NCI-H2196 (cell line): ENCODE measurements around the gene MTFMT.
"Not testable (repeated sequence)": the region's sequence is repeated elsewhere in the genome, so short reads cannot be mapped to it uniquely, and the experiment has no call there.

ENCODE experiments used
- DNase-seq: peaks from one replicate; lab custom pipeline; 2025; ENCODE audit not compliant: unreplicated experiment; lab: John Stamatoyannopoulos, UW

MTFMT gene

DNA sequence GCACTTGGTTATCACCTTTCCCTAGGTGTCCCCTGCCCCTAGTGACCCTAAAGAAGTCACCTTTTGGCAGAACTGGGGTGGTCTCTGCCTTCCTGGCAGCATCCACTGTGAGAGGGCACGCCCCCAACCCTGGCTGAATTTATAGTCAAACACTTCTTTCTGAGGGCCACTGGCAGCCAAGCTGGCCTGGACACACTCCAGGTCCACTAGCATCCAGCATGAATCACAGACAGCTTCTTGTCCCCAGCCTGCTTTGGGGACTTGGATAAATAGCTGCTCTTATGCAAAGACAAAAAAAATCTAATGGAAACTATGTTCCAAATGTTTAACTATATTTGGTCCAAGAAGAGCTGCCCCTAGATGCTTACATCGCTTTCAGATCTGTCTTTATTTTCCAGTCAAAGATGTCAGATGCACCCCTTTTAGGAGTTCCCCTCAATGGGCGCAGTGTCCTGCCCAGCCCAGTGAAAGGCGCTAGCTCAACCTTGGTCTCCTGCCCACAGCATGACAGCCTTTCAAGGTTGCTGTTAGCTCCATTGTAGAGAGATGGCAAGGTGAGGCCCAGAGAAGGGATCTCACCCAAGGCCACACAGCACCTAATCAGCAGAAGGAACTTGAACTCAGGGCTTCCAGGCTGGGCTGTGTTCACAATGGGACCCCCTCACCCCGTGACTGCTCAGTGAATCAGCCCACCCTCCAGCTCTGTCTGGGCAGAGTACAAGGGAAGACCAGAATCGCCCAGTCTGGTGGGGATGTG is 31.4 kb upstream of the MTFMT start:
- no peak for DNase-seq

DNA sequence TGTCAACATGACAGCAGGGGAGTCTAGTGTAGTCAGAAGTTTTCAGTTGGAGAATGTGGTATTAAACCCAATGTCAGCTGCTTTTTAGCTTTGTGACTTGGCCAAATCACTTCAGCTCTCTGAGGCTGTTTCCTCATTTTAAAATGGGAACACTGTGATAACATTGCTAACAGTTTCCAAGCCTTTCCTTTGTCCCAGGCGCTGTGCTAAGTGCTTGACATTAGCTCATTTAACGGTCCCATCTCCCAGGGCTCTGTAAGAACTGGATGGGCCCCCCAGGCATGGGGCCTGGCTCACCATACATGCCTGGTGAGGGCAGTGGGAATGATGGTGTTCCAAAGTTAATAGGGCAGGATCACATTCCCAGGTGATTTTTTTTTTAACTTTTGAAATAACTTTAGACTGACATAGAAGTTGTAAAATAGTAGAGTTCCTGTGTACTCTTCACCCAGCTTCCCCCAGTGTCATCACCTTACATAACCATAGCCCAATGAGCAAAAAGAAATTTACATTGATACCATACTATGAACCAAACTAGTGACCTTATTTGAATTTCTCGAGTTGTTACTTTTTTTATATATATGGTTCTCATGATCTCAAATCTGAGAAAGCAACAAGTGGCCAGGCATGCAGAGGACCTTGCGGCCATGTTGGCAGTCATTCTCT is 30.6 kb upstream of the MTFMT start:
- DNase-seq: no peak

DNA sequence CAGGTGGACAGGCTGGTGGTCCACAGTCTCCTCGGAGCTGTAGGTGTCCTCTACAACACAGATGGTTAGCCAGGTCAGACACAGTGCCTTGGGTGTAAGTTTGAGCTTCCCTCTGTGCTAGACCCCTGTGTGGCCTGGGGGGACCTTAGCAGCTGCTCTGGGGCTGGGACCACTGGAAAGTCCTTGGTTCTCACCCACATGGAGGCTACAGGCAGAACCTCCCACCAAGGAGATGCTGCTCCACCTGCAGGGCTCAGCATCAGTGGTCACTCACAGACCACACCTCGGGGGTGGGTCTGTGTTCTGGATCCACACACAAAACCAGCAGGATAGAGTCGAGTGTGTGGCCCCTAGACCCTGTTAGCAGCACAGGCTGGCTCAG is 29.9 kb upstream of the MTFMT start:
- DNase-seq: no peak

- DNase-seq: no peak
Observed at GRCh38 chr15:65058394-65059368, 29.2 kb upstream of the MTFMT start.

DNA sequence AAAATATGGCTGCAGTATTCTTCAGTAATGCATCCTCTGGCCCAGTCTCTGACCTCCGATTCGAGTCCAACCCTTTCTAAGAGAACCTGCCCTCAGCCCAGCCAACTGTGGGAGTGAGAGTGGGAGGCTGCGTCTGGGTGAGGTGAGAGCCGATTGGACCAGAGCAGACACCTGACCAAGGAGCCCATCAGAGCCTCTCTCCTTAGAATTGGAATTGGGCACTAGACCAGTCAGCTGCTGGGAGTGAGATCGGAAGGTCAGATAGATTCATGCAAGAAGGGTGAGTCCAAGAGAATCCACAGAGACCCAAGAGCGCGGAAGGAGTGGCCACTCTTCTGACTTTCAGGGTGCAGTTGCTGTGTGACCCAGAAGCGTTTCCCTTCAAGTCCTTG is 28.1 kb upstream of the MTFMT start:
- no peak for DNase-seq

- no peak for DNase-seq
Observed at GRCh38 chr15:65056868-65057548, 27.6 kb upstream of the MTFMT start.

GRCh38 chr15:65056106-65056505 is 26.7 kb upstream of the MTFMT start:
- no peak for DNase-seq

DNA sequence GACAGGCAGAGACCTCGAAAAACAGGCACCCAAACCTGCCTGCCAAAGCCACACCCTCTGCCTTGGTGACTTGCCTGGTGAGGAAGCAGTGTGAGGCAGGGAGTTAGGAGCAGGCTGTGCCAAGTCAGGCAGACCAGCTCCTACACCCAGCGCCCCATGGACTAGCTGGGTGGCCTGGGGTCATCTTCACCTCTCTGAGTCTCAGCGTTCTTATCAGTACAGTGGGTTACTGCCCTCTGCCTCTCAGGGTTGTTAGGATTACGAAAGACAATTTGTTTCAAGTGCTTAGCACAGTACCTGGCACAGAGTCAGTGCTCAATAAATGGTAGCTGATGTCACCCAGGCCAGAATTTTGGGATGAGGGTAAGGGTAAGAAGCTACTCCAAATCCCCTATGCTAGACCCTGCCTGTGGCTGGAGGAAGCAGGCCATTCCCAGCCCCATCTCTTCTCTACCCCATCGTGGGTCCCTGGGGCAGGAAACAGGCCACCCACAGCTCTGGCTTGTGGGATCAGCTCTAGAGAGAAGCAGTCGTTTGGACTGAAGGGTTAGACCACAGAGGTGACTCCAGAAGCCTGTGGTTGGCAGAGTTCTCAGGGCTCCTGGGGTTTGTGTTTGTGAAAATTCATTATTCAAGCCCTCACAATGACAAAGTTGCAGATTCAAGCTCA is 25.9 kb upstream of the MTFMT start:
- DNase-seq: no peak

DNA sequence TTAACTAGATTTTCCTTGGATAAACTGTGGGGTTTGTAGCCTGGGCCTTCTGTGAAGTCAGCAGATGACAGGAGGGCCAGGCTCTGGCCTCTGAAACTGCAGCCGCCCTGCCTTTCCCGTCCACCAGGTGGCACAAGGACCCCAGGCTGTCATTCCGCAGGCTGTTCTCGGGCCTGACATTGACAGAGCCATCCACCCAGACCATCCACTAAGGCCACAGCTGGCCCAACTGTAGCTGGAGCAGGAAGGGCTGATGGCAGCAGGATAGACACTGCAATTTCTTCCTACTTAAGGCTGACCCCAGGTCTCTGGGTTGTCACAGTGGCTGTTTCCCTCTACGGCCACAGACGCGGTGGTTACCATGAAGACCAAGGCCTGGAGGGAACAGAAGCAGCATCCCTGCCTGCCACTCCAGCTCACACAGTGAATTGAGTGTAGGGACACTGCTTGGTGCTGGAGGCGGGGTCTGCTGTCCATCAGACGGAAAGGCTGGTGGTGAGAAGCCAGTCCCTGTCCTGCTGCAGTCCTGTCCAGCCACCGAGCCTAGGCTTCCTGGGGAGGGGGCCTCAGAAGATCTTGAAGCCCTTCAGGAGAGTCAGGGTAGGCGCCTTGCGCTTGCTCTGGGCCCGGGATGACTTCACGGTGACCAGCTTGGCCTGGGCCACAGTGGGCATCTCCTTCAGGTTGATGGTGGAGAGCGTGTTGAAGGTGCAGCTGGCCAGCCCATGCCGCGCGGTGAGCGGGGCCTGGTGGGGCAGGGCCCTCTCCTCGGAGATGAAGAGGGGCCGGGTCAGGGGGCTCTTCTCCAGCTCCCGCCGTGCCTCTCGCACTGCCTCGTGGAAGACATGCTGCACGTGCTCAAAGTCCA is 25.1 kb upstream of the MTFMT start:
- peak; percentile 48 for DNase-seq

DNA sequence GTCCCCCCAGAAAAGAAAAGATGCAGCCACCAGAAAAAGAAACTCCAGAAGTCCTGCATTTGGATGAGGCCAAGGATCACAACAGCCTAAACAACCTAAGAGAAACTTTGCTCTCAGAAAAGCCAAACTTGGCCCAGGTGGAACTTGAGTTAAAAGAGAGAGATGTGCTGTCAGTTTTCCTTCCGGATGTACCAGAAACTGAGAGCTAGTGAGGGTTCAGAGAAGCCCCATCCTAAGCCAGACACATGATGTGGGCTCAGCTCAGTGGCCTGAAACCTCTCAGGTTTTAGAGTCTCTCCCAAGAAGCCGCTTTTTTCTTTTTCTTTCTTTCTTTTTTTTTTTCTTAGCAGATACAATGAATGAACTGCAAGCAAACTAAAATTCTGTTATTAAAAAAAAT is 23.5 kb upstream of the MTFMT start:
- no peak for DNase-seq

- no peak for DNase-seq
Observed at GRCh38 chr15:65051266-65051665, 21.8 kb upstream of the MTFMT start.

- DNase-seq: no peak
Observed at GRCh38 chr15:65050270-65050669, 20.8 kb upstream of the MTFMT start.

DNA sequence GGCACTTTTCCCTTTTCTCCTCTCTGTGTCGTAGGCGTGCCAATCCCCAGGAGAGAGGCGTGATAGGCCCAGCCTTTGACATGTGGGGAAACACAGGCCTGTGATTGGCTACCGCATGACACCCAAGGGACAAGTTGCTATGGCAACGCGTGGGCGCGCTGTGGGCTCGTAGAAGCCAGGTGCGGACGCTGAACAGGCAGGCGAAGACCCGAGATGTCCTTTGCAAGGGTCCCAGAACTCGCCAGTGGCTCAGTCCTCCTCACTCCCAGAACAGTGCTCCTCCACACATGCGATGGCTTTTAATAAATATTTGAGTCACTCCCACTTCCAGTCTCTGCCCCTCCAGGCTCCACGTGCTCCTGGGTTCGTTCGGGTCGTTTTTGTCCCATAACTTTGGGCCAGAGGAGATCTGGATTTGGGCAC is 20.0 kb upstream of the MTFMT start:
- peak; percentile 90 for DNase-seq

GRCh38 chr15:65048241-65048640 is 18.8 kb upstream of the MTFMT start:
- DNase-seq: no peak

DNA sequence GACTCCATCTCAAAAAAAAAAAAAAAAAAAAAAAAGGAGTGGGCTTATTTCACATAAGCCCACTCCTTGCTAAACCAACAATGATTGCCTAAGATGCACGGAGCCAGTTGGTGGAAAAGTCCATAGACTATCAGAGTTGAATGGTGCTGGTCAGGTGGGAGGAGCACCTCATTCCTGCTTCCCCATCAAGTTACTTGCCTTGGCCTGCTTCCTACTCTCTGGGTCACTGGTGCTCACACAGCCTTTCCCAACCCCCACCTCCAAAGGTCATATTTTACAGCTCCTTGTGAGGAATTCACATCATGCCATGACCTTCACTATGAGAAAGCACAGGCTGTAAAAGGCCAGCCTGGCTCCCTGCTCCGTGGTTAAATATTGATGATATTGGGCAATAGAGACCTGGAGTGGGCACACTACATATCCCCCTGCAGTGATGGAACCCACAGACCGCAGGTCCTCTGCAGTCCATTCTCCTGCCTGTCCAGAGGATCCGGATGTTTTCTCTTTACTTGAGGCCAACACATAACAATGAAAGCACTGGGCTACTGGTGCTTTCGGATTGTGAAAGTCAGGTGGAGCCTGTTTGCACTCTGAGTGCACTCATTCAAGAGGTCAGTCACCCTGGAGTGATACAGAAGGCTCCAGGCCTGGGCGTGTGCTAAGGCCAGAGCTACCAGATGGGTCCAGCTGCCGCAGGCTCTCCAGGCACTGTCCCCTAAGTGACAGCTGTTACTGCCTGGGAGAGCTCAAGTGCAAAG is 15.5 kb upstream of the MTFMT start, which contains the start of gene SLC51B:
TSS of gene SLC51B (plus strand) at position 664 of the 758 bp plus-strand sequence. CDS start 4,618 bp downstream, outside the sequence.
- DNase-seq: peak; percentile 53

- not testable (repeated sequence) for DNase-seq
Observed at GRCh38 chr15:65044218-65044617, 14.8 kb upstream of the MTFMT start.

GRCh38 chr15:65042776-65043327 is 13.4 kb upstream of the MTFMT start:
- no peak for DNase-seq

GRCh38 chr15:65041787-65042186 is 12.3 kb upstream of the MTFMT start:
- DNase-seq: no peak
